HG03469 (cell line): ENCODE results near the gene NOL11.
"Not testable (repeated sequence)": the region's sequence is repeated elsewhere in the genome, so short reads cannot be mapped to it uniquely, and the experiment has no call there.

Source experiments
- ATAC-seq: cut with Tn5 transposase; IDR thresholded peaks from one replicate; pipeline ENCODE4 v1.9.1; 2021; ENCODE audit warnings: mild to moderate bottlenecking, moderate library complexity, moderate number of reproducible peaks; ENCODE audit not compliant: unreplicated experiment

NOL11 gene

DNA sequence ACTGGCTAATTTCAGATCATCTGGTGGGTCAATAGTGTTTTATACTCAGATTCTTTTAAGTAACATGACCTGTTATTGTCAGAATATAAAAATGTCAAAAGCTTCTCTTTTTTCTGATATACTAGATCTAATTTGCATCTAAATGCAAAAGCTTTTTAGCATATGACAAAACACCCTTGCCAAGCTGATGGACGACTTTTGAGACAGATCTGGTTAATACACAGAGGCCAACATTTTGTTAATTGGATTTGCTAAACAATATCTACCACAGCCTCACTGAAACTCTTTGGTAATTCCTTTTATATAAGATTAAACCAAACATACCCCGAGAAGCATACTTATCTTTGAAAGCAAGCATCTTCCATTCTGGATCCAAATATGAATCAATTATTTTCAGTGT, 10.3 kb upstream of the NOL11 start:
- no peak for ATAC-seq

DNA sequence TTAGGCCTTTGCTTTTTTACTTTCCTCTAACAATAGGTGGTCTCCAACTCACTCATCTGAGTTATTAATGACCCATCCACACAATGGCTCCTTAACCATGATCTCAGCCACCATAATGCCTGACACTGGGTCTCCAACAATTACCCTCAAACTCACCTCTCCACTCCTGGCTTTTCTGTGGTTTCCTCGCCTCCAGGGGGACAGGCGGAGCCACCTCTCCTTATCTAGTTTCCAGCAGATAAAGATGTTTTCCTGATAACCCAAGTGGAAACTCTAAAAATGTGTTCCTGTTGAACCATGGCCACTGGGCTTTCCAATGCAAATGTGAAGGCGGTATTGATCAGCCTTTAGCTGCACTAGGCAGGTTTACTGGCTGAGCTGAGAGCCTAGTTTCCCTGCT, 9.4 kb upstream of the NOL11 start:
- no peak for ATAC-seq

DNA sequence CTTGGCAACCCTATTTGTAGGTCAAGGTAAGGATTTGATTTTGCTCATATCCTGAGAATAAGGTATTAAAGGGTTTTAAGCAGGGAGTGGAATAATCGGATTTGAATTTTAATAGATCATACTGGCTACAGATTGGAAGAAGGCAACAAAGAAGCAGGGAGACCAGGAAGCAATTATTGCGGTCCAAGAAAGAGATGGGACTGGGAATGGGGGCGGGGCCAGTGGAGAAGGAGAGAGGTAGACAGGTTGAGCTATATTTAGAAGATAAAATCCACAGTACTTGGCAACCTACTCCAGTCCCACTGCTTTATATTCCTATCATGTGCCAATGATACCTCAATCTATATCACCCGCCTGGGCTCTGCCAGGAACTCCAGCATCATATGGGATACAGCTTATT, 5.8 kb upstream of the NOL11 start:
- ATAC-seq, result no peak

DNA sequence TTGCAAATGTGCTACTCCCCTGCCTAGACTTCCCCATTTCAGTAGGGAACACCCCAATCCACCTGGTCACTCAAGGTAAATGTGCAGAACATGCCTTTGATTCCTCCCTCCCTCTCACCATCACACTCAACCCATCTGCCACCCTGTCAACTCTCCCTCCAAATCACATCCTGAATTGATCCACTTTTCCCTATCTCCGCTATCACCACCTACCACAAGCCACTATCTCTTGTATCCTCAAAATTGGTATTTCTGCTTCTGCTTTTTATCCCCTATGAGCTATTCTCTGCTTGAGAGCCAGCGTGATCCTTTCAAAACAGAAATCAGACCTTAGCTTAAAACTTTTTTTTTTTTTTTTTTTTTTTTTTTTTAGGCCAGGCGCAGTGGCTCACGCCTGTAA, 5.4 kb upstream of the NOL11 start:
- ATAC-seq, result no peak

DNA sequence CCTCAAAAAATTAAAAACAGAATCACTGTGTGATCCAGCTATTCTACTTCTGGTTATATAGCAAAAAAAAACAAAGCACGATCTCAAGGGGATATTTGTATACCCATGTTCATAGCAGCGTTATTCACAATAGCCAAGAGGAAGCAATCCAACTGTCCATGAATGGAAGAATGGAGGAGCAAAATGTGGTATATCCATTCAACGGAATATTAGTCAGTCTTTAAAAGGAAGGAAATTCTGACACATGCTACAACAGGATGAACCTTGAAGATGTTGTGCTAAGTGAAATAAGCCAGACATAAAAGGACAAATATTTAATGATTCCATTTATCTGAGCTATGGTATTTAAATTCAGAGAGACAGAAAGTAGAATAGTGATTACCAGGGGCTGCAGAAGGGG, 4.6 kb upstream of the NOL11 start:
- ATAC-seq, result no peak

DNA sequence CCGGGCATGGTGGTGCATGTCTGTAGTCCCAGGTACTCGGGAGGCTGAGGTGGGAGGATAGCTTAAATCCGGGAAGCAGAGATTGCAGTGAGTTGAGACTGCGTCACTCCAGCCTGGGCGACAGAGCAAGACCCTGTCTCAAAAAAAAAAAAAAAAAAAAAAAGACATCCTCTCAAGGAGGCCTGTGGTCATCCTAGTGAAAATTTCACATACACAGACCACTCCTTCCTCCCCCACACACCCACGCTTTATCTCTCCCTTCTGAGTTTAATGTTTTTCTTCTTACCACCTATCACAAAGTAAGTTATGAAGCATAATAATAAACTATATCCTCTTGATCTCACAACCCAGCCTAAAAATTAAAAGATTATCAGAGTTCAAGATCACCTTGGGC, 1.3 kb upstream of the NOL11 start:
- ATAC-seq, result no peak

DNA sequence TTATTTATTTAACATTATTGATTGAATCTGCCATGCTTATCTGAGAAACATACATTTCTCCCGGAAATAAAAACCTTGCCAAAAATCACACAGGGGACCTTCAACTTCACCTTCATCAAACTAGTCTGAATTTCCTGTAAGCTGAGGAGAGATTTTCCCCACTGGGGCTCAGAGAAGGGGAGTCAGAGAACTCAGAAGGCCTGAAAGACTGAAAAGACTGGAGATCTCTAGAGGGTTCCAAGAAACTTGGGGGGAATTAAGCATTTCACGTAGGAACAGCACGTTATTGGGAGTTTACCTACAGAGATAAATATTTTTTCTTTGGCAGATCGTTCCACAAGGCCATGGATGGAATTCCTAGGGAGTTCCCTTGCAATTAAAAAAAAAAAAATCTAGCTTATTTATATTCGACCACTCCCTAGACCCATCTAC, 528 bp upstream of the NOL11 start:
- ATAC-seq, result no peak

DNA sequence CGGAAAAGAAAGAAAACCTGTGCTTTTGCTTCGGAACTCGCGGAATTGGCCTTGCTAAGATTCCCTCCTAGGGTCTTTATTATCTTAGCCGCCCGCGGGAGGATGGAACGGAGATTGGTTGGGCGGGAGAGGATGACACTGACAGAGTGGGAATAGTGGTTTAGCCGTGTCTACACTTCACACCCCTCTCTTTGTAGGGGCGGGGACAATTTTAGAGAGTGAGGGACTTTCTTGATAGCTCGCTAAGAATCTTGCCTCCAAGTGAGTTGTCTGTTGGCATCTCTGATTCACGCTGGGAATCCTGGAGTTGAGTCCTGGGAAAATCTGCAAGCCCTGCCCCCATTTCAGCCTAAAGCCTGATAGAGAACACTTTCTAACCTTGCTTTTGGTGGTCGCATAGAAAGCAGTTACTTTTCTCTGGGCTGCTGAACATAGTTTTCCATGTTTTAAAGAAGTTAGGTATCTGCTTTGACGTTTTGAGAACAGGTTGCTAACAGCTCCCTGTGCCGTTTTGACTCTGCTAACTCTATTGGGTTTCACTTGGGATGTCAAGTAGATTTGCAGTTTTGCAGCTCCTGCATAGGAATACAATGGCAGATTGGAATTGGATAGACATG, 697 bp downstream of the NOL11 start:
- ATAC-seq, result no peak

DNA sequence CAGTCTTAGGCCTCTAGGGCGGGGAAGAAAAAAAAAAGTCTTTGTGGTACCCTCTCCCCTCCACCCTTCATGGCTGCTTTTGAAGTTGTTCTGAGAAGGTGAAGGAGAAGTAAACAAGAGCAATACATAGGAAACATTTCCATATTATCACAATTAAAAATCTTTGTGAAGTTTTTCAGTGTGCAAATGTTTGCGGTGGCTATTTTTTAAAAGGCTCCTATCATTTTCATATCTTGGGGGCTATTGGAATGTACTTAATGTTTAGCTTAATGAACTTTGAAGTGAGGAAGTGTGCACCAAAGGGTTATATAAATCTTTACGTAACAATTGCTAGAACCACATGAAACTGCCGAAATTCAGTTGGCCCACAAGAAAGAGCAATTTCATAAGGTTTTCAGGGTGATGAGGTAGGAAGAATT, 7.6 kb downstream of the NOL11 start:
- ATAC-seq, result no peak

DNA sequence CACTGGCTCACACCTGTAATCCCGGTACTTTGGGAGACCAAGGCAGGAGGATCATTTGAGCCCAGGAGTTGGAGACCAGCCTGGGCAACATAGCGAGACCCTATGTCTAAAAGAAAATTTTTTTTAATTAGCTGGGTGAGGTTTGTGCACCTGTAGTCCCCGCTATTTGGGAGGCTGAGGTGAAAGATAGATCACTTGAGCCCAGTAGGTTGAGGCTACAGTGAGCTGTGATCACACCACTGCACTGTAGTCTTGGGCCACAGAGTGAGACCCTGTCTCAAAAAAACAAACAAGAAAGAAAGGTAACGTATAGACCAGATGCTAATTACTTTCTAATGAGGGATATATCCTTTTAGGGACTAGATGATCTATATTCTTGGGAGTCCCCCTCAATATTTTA, 8.1 kb downstream of the NOL11 start:
- ATAC-seq, result no peak

DNA sequence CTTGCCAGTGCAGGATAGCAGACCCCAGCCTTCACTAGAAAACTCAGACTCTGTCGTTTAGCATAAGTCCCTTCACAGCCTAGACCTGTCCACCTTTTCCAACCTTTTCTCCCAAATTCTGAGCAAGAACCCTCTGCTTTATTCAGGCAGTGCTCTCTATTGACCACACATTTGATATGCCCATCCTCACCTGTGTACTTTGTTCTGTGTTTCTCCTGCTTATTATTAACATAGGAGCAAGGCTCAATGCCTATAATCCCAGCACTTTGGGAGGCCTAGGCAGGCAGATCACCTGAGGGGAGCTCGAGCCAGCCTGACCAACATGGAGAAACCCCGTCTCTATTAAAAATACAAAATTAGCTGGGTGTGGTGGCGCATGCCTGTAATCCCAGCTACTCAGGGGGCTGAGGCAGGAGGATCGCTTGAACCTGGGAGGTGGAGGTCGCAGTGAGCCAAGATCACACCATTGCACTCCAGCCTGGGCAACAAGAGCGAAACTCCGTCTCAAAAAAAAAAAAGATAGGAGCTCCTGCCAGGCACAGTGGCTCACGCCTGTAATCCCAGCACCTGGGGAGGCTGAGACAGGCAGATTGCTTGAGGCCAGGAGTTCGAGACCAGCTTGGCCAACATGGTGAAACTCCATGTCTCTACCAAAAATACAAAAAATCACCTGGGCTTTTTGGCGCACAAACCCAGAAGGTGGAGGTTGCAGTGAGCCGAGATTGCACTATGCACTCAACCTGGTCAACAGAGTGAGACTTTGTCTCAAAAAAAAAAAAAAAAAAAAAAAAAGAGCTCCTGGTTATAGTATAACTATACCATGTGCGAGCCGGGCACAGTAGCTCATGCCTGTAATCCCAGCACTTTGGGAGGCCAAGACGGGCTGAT, 9.7 kb downstream of the NOL11 start:
- not testable (repeated sequence) for ATAC-seq

DNA sequence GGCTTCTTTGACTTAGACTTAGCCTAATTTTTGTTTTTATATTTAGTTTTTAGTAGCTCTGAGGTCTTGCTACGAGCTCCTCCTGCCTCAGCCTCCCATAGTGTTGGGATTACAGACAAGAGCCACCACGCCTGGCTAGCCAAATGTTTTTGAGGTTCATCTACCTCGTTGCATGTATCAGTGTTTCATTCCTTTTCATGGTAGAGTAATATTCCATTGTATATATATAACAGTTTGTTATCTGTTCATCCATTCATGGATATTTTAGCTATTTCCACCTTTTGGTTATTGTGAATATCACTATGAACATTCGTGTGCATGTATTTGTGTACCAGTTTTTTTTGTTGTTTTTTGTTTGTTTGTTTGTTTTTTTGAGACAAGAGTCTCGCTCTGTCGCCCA, 12.2 kb downstream of the NOL11 start:
- no peak for ATAC-seq

DNA sequence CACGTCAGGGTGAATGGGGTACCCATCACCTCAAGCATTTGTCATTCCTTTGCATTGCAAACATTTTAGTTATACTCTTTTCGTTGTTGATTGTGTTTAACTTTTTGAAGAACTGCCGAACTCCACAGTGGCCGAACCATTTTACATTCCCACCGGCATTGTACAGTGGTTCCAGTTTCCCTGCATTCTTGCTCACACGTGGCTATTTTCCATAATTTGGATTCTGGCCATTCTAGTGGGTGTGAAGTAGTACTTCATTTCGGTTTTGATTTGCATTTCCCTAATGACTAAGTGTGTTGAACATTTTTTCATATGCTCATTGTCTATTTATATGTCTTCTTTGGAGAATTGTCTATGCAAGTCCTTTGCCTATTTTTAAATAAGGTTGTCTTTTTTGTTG, 13.0 kb downstream of the NOL11 start:
- ATAC-seq, result no peak

DNA sequence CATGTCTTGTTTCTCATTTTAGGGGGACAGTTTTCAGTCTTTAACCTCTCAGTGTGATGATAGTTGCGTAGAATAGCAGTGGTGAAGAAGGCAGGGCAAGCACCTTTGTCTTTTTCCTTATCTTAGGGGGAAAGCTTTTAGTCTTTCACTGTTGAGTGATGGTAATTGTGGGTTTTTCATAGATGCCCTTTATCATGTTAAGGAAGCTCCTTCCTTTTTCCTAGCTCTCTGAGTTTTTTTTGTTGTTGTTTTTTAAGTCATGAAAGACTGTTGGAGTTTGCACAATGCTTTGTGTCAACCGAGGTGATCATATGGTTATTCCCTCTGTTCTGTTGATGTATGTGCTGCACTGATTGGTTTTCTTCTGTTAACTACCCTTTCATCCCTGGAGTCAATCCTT, 15.7 kb downstream of the NOL11 start:
- ATAC-seq, result no peak

DNA sequence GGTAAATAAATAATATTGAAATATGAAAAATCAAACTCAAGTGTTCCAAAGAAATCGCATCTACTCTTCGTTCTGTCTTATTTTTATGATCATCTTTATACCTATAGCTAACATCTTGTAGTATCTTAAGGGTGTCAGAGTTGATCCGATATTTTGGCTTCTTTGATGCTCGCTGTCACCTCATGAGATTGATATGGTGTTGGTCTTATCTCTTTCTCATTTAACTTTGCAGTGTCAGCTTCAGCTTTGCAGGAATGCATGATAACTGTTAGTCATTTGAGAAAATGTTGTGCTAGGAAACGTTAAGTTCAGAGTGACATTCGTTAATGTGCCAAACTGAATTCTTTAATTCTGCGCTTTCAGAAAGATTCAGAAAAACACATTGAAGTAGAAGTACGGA, 19.4 kb downstream of the NOL11 start:
- no peak for ATAC-seq

DNA sequence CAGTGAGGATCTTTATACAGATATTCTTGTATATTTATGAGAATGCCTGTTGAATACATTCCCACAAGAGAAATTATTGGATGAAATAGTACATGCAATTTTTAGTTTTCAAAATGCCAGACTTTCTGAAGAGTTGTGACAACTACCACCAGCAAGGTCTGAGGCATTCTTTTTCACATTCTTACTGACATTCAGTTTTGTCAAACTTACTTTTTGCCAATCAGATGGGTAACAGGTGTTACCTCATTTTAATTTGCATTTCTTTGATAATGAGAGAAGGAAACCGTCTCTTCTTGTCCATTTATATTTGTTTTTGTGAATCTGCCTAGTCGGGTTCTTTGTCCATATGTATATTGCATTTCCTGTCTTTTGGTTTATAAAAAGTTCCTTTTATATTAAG, 24.3 kb downstream of the NOL11 start:
- no peak for ATAC-seq

DNA sequence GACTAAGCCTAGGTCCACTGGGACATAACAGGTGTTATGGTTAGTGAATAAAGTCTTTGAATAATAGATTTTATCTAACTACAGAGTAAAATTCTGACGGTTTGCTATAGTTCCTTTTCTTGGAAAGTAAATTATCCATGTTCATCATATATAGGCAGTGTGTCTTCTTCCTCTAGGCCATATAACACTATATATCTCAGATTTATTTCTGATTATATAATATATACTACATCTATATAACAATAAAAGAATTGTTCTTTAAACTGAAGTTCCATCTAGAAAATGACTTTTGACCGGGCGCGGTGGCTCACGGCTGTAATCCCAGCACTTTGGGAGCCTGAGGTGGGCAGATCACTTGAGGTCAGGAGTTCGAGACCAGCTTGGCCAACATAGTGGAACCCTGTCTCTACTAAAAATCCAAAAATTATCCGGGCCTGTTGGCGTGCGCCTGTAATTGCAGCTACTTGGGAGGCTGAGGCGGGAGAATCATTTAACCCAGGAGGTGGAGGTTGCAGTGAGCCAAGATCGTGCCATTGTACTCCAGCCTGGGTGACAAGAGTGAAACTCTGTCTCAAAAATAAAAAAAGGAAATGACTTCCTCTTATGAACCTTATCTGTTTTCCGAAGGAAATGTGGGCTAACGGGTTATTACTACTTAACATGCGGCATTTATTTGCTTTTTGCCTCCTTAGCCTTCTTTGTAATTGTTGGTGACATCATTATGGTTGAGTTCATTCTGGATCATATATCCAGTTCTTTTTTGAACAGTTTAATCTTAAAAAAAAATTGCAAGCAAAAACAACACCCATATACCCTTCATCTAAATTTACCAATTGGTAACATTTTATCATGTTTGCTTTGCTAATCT, 29.2 kb downstream of the NOL11 start:
- no peak for ATAC-seq

DNA sequence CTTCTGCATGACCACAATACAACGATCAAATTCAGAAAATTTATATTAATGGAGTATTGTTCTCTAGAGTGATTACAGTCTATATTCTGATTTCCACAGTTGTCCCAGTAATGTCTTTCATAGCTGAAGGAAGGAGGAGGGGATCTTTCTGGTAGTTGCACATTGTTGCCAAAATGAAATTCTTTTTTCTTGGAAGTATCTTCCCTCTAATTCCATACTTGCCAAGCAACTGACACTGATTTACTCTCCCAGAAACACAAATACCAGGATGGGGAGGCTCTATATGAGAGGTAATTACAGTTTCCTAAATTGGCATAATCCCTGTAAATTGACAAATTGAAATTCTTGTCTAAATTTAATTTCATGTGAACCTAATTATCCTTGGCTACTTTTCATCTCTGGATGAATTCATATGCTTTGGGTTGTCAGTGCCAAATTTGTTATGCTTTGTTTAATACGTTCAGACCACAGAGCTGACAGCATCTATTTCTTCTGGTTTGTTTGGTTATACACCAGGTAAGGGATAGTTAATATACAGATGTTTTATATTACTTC, 30.0 kb downstream of the NOL11 start:
- no peak for ATAC-seq

DNA sequence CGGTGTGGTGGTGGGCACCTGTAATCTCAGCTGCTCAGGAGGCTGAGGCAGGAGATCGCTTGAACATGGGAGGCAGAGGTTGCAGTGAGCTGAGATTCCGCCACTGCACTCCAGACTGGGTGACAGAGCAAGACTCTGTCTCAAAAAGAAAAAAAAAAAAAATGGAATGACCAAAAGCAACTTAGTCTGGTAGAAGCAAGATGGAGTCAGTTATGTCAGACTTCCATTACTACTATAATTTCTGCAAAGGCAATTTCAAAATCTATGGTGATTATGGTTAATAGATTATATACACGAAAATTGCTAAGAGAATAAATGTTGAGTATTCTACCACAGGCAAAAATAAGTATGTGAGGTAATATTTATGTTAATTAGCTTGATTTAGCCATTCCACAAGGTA, 32.3 kb downstream of the NOL11 start:
- no peak for ATAC-seq

DNA sequence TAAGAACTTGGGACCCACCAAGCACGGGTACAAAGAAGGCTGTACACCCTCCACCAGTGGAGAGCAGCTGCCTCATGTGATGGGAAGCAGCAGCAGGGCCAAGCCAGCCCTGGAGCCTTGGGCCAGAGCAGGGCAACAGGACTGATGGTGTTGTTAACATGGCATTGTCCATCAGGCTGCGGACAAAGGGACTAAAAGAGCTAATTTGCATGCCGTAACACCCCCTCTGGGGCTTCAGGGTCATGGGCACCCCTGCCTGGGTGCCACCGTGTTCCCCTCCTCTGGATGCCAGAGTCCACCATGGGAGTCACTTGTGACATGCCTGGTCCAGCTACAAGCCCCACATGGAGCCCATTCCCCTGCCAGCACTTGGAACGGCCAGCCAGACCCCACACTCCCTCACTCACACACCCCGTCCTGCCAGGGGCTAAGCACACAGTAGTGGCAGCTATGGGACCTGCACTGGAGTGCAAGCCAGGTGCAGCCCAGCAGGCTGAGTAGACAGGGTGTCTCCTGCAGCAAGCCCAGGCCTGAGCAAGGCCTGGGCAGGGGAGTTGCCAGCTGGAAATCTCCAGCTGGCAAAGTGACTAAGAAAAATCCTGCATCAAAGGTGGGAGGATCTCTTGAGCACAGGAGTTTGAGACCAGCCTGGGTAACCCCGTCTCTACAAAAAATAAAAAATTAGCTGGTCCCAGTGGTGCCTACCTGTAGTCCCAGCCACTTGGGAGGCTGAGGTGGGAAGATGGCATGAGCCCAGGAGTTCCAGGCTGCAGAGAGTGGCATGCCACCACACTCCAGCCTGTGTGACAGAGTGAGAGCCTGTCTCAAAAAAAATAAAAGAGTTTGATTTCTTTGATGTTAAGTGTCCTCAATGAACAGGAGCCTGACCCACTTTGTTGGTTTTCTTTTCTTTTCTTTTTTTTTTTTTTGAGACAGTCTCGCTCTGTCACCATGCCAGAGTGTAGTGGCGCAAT, 33.7 kb downstream of the NOL11 start:
- no peak for ATAC-seq
